T-helper 2 cell (primary cell): ENCODE results near the gene PLS3.

Experiments
- DNase-seq, 5 experiments: peaks; one replicate each; pipeline versions ENCODE4 v3.0.0 to v3.0.0-alpha.2; 2012 to 2022

Gene PLS3

DNA sequence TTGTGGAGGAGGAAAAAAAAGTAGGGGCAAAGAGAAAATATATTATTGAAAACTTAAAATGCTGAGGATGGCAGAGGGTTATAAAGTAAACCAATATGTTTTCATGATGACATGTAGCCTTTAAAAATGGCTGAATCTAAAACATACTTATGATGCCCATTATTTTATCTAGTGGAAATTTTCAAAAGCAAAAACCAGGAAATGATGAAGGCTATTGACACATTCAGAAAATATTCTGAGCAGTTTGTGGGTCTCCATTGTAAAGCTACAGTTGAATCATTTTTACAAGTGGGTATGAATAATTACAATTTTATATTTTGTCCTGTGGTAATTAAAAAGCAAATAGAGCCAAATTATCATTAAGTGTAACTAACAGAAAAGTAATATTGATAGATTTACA lies 10.7 kb downstream of the PLS3 start:
- no peak for DNase-seq

DNA sequence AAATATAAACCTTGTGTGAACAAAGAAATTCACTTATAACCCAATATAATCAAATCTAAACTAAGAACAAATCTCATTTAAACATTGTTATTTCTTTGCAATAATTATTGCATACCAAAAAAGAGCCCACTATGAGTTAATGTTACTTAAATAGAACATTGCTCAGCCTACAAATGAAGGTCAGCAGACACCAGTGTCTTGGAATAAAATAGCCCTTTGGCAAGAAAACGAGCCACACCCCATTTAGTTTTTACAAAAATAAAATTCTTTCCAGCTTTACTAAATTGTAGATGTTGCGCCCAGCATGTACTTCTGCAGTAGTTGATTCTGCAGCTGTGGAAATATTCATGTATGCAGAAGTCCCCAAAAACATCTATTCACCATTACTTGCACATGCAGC lies 12.2 kb downstream of the PLS3 start:
- DNase-seq = no peak

DNA sequence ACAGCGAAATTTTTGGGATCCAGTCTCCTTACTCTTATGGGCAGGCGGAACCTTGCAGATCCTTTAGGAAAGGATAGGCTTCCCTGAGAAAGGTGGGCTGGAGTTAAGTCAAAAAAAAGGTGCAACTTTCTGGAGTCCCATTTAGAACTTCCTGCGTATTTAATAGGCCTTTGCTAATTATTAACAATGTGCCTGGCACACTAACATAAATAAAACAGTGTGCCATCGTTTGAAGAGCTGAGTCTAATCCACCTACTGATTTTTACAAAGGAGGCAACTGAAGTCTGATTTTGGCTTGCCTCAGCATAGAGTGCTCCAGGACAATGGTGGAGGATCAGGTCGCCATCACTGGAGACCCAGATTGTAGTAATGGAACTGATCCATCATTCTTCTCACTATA lies 15.7 kb downstream of the PLS3 start:
- DNase-seq = no peak

DNA sequence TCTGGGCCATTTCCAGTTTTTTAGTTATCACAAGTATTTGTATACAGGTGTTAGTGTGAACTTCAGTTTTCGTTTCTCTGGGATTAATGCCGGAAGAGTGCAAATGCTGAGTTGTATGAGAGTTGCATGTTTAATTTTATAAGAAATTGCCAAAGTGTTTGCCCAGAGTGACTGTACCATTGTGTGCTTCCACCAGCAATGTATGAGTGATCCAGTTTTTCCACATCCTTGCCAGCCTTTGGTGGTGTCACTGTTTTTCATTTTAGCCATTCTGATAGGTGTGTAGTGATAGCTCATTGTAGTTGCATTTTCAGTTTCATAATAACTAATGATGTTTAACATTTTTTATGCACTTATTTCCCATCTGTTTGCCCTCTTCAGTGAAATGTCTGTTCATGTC lies 18.4 kb downstream of the PLS3 start:
- no peak for DNase-seq

DNA sequence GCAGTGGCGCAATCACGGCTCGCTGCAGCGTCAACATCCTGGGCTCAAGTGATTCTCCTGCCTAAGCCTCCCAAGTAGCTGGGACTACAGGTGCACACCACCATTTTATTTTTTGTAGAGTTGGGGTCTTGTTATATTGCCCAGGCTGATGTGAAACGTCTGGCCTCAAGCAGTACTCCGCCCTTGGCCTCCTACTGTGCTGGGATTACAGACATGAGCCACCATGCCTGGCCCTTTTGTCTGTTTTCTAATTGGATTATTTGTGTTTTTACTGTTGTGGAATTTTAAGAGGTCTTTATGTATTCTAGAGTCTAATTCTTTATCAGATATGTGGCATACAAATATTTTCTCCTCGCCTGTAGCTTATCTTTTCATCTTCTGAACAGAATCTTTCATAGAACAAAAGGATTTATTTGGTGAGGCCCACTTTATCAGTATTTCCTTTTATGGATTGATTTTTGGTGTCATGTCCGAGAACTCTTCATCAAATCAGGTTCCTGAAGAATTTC lies 18.9 kb downstream of the PLS3 start:
- no peak for DNase-seq

DNA sequence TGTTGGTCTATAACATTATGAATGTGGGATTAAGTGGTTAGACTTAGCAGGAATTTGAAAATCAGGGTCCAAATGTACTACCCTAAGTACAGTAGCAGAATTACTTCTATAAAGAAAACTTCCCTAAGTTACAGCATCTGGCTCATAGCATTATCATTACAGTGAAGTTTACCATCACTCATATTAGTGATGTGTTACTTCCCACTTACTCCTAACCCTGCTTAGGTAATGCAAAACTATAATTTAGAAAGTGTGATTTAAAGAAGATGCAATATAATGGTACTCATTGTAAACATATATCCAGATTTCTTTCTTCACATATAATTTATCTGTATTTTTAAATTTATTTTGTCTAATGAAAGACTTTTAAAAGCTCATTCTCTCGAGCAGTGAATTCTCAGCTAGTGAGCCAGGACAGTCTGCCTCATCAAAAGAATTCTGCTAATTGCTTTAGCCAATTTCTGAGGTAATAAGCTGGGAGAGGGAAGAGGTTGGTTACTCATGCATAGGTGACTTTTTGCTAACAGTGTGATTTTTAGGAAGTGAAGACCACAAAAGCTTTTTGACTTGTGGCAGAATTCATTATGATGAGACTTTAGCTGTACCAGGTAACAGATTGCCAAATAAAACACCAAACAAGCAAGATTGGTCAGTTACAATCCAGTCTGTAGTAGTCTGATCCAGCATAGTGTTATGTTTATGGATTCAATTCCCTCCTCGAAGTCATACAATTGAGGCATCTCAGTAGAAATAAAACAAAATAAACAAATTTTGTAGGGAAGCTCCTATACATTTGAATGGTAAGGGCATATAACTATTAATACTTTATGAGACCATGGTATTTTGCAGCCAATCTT lies 21.0 kb downstream of the PLS3 start:
- DNase-seq = no peak

DNA sequence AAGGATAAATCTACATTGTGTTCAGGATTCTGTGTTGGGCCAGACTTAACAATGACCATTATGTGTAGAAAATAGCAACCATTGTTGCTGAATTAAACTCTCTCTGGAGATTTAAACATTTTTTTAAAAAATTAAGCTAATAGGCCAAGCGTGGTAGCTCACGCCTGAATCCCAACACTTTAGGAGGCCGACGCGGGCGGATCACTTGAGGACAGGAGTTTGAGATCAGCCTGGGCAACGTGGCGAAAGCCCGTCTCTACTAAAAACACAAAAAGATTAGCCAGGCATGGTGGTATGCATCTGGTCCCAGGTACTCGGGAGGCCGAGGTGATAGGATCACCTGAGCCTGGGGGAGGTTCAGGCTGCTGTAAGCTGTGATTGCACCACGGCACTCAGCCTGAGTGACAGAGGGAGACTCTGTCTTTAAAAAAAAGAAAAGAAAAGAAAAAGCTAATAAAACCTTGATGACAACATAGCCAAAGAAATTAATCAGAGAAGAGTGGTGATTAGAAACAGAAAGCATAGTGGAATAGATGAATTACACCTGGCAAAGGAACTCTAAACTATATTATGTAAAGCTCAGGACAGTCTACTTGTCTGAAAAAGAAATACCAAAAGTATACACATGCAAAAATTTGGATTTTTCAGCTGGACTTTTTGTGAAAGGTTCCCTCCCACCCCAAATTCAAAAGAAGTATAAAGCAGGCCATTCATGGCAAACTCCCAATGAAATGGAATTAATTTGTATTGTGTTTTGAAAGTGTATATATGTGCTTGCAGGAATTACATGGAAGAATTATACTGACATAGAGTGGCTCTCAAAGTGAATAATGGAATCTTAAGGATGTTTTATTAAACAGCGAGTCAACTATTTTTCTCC lies 21.9 kb downstream of the PLS3 start:
- no peak for DNase-seq

DNA sequence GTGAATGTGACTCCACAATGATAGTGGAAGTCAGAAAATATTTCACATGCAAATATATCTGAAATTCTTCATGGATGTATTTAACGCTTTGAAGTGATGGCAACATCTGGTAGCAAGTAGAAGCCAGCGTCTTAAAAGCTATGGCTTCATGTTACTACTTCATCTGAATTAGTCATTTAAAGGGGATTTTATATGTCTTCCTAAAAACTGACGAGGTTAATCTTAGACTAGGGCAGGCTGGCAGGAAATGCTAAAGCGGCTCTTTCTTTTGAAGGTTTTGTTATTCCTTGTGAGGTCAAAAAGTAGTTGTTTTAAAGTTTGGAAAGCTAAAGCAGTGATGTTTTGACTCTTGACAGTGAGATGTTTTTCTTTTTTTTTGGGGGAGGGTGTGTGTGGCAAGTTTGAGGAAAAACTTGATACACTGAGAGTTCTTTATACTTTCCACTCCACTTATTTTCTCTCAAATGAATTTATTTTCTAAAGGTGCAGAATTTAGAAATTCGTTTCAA lies 22.6 kb downstream of the PLS3 start:
- no peak for DNase-seq

DNA sequence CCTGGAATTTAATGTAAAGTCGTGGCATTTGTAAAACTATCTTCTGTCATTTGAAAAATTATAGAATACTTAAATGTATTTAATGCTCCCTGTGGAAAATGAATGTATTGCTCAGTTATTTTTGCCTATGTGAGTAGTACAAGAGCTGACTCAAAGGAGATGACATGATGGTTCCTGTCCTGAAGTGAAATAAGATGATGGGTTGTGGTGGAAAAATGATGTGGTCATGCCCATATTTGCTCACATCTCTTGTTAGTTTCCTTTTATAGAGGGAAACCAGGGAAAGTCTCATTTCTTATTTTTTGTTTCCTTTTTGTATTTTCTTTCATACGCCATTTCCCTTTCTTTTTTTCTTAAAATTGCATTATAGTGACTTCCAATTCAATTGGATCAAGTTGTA lies 23.7 kb downstream of the PLS3 start:
- DNase-seq = peak in 1 of 5 experiments; percentile 1

DNA sequence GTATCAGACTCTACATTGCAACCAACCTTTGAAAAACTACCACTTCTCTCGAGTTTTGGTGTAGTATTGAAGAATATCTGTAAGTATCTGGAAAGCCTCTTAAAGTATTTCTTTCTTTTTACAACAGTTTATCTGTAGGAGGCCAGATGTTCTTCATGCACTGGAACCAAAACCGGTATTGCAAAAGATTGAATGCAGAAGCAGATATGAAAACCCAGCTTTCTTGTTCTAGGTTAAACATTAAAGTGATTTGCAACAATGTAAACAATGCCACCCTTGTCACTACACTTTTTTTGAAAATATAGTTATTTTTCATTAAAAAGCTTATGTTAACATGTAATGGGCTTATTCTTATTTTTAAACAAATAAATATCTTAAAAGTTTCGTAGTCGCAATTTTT lies 27.2 kb downstream of the PLS3 start:
- no peak for DNase-seq

DNA sequence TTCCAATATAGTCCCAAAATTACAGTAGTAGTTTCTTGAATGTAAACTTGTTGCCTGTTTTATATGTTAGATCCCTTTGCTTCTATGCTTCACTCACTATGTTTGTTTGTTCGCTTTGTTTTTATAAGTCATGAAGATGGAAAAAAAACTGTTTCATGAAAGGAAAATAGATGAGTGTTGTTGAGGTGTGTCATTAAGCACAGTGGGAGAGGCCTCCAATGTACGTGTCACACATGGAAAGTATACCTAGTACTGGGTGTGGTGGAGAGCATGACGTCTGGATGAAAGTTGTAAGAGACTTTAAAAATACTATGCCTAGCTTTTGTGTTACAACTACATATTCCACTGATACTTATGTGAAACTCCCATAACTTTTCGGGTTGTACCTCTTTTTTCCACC lies 28.4 kb downstream of the PLS3 start:
- DNase-seq = no peak

DNA sequence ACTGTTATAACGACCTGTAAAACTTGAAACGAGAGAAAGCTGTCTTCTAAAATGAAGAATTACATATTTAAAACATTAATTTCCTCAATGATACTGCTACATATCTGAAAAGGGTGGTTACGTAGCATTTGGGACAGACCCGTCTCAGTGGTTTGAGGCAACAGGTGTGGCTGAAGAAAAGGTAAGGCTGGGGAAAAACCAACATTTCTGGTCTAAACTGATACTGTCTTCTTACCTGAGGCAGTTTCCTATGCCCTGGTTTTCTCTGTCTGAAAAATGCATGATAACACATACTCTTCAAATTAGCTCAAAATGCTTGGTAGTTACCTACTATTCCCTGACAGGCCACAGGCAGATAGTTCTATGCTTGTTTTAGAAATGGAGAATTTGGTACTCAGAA lies 30.4 kb downstream of the PLS3 start:
- DNase-seq = no peak

DNA sequence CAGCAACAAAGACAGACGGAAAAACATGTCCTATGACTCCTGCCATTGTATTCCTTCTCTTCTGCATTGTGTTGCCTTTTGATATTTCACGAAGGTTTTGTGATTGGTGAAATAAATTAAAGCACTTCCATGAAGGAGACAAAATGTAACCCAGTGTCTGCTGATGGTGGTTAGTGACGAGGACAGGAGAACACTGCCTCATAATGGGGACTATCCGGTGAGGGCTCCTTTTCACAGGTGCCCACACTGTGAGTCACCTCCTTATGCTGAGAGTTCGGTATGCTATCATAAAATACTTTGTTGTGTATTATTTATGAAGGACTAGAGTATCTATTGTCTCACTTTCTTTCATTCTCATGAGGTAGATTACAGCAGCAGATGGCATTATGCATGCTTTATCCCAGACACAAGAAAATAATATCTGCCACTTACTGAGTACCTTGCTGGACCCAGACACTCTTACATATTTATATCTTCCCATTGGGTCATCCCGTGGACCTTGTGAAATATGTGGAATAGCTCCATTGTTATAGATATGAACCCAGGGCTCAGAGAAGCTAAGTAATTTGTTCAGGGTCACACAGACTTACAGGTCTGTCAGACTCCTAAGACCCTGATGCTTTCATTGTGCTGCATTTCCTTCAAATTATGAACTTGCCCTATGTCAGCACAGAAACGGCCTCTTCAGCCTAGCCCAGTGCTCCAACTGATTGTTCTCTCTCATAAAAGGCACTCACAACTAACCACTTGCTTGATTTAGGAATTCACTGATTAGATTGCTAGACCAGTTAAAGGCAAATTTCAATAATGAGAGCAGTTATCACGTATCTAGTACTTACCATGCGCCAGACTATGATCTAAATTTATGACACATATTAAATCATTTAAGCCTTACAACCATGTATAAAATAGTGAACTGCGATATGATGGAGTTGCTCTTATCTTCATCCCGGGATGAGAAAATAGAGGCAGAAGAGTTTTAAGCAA lies 31.2 kb downstream of the PLS3 start:
- no peak for DNase-seq

DNA sequence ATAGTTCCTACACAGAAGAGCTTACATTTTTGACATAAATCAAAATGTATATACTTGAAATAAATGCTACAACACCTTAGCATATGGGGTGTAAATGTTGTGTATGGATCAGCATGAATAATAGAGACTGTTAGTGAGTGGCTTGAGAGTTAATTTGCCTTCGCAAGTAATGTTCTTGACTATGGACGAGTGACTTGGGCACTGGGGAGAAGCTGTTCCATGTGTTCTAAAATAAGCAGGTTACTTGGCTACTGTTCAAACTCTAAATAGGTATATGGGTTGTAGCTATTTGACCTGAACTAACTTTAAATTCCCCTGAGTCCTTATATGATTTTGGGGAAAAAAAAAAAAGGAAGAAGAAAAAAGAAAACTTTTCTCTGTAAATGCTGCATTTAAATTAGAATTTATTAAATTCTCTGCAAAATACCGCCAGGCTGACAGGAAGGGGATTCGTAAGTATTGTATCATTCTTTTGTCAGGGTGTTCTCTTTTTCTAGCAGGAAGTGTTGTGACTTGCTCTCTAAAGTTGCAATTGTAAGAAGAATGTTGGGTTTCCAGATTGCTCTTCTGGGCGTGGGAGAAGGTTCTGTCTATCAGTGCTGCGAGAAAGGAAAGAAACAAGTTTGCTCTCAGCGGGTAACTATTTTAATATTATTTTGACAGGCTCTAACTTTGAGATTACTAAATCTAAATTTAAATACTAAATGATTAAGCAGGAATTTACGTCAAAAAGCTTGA lies 32.2 kb downstream of the PLS3 start:
- no peak for DNase-seq

DNA sequence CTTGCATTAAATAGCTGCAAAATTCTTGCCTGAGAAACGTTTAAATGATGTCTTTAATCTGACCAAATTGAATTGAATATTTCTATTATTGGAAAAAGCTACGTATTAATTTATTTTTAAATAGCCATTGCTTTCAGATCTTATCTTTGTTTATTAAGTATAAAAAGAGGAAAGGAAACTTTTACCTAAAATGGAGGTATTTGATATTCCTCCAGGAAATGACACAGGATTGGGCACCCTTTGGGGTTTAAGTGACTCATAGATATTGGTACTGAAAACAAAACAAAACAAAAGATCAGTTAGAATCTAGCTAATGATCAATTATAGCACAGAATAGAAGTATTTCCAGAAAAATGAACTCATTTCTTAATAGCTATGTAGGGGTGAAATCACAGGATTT lies 34.1 kb downstream of the PLS3 start:
- no peak for DNase-seq

DNA sequence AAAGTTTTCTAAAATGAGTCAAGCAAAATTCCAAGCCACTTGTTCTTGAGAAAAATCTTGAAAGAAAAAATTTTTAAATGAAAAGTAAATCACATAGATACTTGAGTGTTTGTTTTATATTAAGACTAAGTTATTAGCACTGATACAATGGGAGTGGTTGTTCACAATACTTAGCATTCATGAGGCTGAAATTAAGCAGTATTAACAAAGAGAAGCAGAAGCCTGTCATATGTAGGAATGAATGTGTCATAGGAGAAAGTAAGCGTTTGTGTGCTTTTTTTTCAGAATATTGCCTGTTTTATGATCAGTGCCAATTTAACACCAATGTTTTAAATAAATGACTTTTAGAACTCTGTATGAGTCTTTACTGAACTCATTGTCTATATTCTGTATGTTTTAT lies 37.6 kb downstream of the PLS3 start:
- no peak for DNase-seq

DNA sequence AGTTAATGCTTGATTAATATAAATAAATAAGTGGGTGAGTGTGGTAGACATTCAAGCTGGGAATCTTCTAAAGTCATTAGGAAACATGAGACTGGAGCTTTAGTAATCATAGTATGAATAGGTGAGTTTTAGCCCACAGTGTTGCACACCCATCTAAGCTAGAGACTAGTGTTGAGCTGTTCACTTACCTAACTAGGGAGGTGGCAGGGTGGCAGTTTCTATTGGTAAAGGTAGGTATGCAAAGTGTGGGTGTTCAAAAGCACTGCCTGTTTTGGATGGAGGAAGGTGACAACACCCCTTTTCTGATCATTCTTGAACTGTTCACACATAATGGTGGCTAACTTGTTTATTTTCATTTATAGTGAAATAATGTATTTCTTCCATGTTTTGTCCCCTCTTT lies 41.3 kb downstream of the PLS3 start:
- no peak for DNase-seq

DNA sequence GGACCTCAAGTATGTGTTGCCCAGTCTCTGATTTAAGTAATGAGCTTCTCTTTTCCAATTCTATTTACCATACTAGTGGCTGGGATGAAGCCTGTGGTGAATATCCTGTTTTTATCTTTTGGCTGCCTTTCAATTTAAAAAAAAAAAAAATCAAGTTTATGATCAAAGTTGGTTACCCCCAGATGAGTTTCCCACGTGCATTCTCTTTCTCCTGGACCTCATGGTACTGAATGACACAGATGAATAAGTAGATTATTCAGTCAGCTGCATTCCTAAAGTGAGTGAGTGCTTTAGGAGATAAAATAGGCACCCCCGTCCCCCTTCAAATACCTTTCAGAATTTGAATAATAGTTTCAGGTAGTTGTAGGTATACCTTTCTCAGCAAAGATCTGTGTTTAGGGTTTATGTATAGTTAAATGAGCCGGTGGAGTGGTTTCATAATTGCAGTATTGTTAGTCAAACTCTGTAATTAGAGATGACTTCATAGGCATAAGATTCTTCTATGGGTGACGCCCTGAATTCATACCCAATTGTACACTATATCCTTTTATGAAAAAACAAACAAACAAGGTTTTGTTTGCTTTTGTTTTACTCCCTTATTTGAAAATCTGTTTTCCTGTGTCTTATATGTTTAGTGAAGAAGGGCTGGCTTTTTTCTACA lies 41.9 kb downstream of the PLS3 start:
- DNase-seq = no peak

DNA sequence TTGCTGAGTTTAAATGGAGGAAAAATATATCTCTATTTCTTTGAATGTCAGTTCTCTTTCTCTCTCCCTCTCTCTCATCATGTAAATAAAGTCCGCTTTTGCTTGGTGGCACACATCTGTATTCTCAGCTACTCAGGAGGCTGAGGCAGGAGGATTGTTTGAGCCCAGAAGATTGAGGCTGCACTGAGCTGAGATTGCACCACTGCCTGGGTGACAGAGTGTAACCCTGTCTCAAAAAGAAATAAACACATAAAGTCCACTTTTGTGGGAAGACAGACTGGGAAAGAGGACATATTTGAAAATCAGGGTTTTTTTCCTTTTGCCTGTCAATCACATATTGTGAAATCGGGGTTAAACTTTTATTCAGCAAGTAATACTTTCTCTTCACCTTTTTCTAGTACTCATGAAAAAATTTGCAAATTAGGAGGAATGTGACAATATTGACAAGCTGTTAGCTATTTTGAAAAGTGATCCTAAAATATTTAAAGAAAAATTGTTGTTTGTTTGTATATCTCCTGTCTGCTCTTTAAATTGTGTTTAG lies 42.6 kb downstream of the PLS3 start:
- DNase-seq = no peak

DNA sequence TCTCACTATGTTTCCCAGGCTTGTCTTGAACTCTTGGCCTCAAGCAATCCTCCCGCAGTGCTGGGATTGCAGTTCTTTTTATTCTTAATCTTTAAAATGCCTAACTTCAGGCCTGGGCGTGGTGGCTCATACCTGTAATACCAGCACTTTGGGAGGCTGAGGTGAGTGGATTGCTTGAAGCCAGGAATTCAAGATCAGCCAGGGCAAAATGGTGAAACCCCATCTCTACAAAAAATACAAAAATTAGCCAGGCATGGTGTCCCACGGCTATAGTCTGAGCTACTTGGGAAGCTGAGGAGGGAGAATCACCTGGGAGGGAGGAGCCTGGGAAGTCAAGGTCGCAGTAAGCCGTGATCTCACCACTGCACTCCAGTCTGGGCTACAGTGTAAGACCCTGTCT lies 45.9 kb downstream of the PLS3 start:
- no peak for DNase-seq

DNA sequence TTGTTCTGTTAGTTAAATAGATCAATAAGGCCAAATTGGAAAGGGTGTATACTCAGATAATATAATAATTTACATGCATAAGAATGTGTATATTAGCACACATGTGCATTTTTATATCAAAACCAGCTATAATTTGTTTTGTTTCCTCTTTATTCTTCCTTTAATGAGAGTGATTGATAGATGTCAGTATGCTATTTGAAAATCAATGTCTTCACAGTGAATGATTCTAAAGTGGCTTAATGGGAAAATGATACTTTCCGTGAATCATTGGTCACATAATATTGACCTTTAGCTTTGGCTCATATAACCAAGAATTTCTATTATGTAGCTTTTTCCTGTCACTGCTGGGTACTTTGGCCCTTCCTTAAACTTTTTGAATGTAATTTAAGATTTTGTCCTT lies 48.6 kb downstream of the PLS3 start:
- no peak for DNase-seq
